ENCODE results near the gene PDCD10. TPM values are rescaled to one million over a fixed set of nuclear protein-coding genes. Genes with fewer than 3 reads are reported as not detected.

PDCD10 gene
- total RNA-seq, 1 donor from 2014 or later, result 48.0 TPM

GRCh38 chr3:167776066-167776685 lies 41.5 kb upstream of the PDCD10 start:
- Mint-ChIP-seq H3K27ac (ENCODE audit: unreplicated experiment) (no peak overlapping the region), H3K27me3 (ENCODE audit: unreplicated experiment) (no peaks in the 10 kb centered on the region), H3K4me3 (ENCODE audit: unreplicated experiment) (no peak overlapping the region)

GRCh38 chr3:167773584-167773983 lies 38.9 kb upstream of the PDCD10 start:
- no peaks in the 10 kb centered on the region for H3K9me3 Mint-ChIP-seq (ENCODE audit: unreplicated experiment)
- TF ChIP-seq, protein P1, sequence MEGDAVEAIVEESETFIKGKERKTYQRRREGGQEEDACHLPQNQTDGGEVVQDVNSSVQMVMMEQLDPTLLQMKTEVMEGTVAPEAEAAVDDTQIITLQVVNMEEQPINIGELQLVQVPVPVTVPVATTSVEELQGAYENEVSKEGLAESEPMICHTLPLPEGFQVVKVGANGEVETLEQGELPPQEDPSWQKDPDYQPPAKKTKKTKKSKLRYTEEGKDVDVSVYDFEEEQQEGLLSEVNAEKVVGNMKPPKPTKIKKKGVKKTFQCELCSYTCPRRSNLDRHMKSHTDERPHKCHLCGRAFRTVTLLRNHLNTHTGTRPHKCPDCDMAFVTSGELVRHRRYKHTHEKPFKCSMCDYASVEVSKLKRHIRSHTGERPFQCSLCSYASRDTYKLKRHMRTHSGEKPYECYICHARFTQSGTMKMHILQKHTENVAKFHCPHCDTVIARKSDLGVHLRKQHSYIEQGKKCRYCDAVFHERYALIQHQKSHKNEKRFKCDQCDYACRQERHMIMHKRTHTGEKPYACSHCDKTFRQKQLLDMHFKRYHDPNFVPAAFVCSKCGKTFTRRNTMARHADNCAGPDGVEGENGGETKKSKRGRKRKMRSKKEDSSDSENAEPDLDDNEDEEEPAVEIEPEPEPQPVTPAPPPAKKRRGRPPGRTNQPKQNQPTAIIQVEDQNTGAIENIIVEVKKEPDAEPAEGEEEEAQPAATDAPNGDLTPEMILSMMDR (IDR thresholded peaks at IDR 0.05; ENCODE audit: partially characterized antibody, unreplicated experiment), result no peak
- H3K4me3 Mint-ChIP-seq (ENCODE audit: unreplicated experiment), result no peak overlapping the region
- no peak overlapping the region for H3K27ac Mint-ChIP-seq (ENCODE audit: unreplicated experiment)
- no peak for DNase-seq
- peaks cover 3% of the 10 kb centered on the region for H3K36me3 Mint-ChIP-seq (ENCODE audit: unreplicated experiment)
- peaks cover 3% of the 10 kb centered on the region for H3K4me1 Mint-ChIP-seq (ENCODE audit: low read depth, unreplicated experiment)
- no peaks in the 10 kb centered on the region for H3K27me3 Mint-ChIP-seq (ENCODE audit: unreplicated experiment)

More at GRCh38 chr3:167776066-167776685, 41.5 kb upstream of the PDCD10 start:
- no peak for DNase-seq
- Mint-ChIP-seq H3K4me1 (ENCODE audit: low read depth, unreplicated experiment) (no peaks in the 10 kb centered on the region), H3K9me3 (ENCODE audit: unreplicated experiment) (no peaks in the 10 kb centered on the region), H3K36me3 (ENCODE audit: unreplicated experiment) (peaks cover 3% of the 10 kb centered on the region)
- TF ChIP-seq, protein P1 (IDR thresholded peaks at IDR 0.05; ENCODE audit: partially characterized antibody, unreplicated experiment), result no peak

GRCh38 chr3:167772992-167773391 lies 38.3 kb upstream of the PDCD10 start:
- TF ChIP-seq, protein P1 (IDR thresholded peaks at IDR 0.05; ENCODE audit: partially characterized antibody, unreplicated experiment), result no peak
- Mint-ChIP-seq H3K36me3 (ENCODE audit: unreplicated experiment) (no peaks in the 10 kb centered on the region), H3K27ac (ENCODE audit: unreplicated experiment) (no peak overlapping the region), H3K27me3 (ENCODE audit: unreplicated experiment) (no peaks in the 10 kb centered on the region), H3K9me3 (ENCODE audit: unreplicated experiment) (no peaks in the 10 kb centered on the region), H3K4me1 (ENCODE audit: low read depth, unreplicated experiment) (peaks cover 3% of the 10 kb centered on the region), H3K4me3 (ENCODE audit: unreplicated experiment) (no peak overlapping the region)
- no peak for DNase-seq

- Mint-ChIP-seq H3K27ac (ENCODE audit: unreplicated experiment) (no peak overlapping the region), H3K27me3 (ENCODE audit: unreplicated experiment) (peaks cover 3% of the 10 kb centered on the region), H3K9me3 (ENCODE audit: unreplicated experiment) (peaks cover 10% of the 10 kb centered on the region), H3K36me3 (ENCODE audit: unreplicated experiment) (peaks cover 27% of the 10 kb centered on the region), H3K4me1 (ENCODE audit: low read depth, unreplicated experiment) (no peaks in the 10 kb centered on the region), H3K4me3 (ENCODE audit: unreplicated experiment) (no peak overlapping the region)
- TF ChIP-seq, protein P1 (IDR thresholded peaks at IDR 0.05; ENCODE audit: partially characterized antibody, unreplicated experiment), result no peak
- DNase-seq, result no peak
Measured at GRCh38 chr3:167762296-167762695, 27.6 kb upstream of the PDCD10 start.

DNA sequence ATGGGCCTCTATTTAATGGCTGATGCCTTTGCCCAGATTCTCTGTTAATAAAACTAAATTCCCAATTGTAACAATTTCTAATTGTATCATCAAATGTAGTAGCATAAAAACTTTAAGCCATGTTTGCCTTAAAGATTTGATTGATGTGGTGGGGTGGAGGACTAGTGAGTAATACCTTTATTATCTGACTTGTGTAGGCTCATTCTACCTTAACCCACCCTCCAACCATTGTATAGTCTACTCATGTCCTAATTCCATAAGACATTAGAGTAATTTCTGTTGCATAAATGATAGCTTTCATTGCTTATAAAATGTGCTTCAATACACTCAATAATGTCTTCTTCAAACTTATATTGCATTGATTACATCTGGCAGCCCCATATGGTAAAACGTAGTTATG lies 26.6 kb upstream of the PDCD10 start:
- peaks cover 4% of the 10 kb centered on the region for H3K9me3 Mint-ChIP-seq (ENCODE audit: unreplicated experiment)
- H3K4me1 Mint-ChIP-seq (ENCODE audit: low read depth, unreplicated experiment), result no peaks in the 10 kb centered on the region
- DNase-seq, result no peak
- peaks cover 21% of the 10 kb centered on the region for H3K36me3 Mint-ChIP-seq (ENCODE audit: unreplicated experiment)
- no peak overlapping the region for H3K4me3 Mint-ChIP-seq (ENCODE audit: unreplicated experiment)
- TF ChIP-seq, protein P1 (IDR thresholded peaks at IDR 0.05; ENCODE audit: partially characterized antibody, unreplicated experiment), result no peak
- peaks cover 3% of the 10 kb centered on the region for H3K27me3 Mint-ChIP-seq (ENCODE audit: unreplicated experiment)
- H3K27ac Mint-ChIP-seq (ENCODE audit: unreplicated experiment), result no peak overlapping the region

All from glutamatergic neuron (in vitro differentiated cells).